Heart left ventricle (tissue), 13 donors: Measurements from ENCODE around the gene FKTN.

Experiments used
- CTCF ChIP-seq, 12 donors: fragments of 200-600 bp; sonication (generic) in 4 of 12; IDR thresholded peaks; one replicate each; pipeline versions ENCODE4 v1.5.0 to v1.8.0; 2018 to 2022; ENCODE audit warnings: antibody characterized with exemption in 12 of 12, mild to moderate bottlenecking in 5 of 12
- POLR2A ChIP-seq, 2 donors: fragments of 450-650 bp; IDR thresholded peaks; one replicate each; pipeline ENCODE4 v1.6.1; 2017; ENCODE audit warnings: antibody characterized with exemption in 2 of 2, mild to moderate bottlenecking in 2 of 2, moderate library complexity in 2 of 2
- donor health status: ischemic (EF 13 %, LVEDD 7.1; RV severe dilation, severe dysfunction).
- donor health status: DM: no; HTN: yes; CAD: no.
- donor health status: DM: no; HTN: no; CAD: no.
- donor health status: ischemic (EF 25% LVEDD 6.9; RV normal size, moderate dysfunction).
- donor health status: ischemic (EF 25% LVEDD 5.7; RV mildly dilated, moderate dysfunction).
- donor health status: ischemic (EF 35%, LVEDD 5.7; RV mildly dilated, moderate dysfunction).
- donor health status: nonischemic (EF 11% LVEDD 7.7; RV severe dilation, severe dysfunction).
- donor health status: DM: yes; HTN: yes; CAD: no.
- donor health status: PGD.
- donor health status: ischemic (EF 29% LVEDD 5.4; RV normal size, mild dysfunction).
- donor health status: nonischemic (EF 23%, LVEDD 6.1; RV moderate dilation, normal function).

- TF ChIP-seq CTCF (IDR thresholded peaks at IDR 0.05): no peak
- no peak for TF ChIP-seq POLR2A (IDR thresholded peaks at IDR 0.05)
Observed at GRCh38 chr9:105658351-105658750, 100.4 kb downstream of the FKTN start.
